ENCODE measurements around the gene KCNIP4. TPM values are rescaled to one million over a fixed set of nuclear protein-coding genes. Genes with fewer than 3 reads are reported as not detected.

The KCNIP4 gene
- total and polyA plus RNA-seq, 2 donors (not counting 1 experiment from before 2014, with no cell fraction given): not detected

DNA sequence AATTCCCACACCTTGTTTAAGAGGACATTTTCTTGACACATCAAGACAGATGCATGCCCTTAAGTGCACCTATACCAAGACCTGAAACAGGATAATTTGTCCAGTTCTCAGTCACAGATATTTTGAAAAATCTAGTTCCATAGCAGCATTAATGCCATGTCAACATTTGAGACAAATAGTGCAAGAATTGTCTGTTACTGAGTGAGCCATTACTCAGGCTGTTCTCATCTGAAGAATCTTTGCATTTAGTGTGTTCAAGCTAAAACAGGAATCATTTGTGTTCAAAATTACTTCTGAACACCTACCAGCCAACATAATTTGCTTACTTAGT is 354.9 kb downstream of the KCNIP4 start:
- Mint-ChIP-seq H3K4me3 (no peak overlapping the region), H3K27me3 (no peaks in the 10 kb centered on the region), H3K27ac (no peak overlapping the region), H3K9me3 (ENCODE audit: insufficient read depth) (peaks cover 3% of the 10 kb centered on the region), H3K4me1 (no peaks in the 10 kb centered on the region)
- intact Hi-C loops (cut with micrococcal nuclease): no loop called here
- DNase-seq: no peak
- Histone ChIP-seq H3K4me1 (ENCODE audit: control insufficient read depth in 2 of 2, insufficient read depth in 2 of 2, low read length in 2 of 2) (no peaks in the 10 kb centered on the region), H3K4me3 (ENCODE audit: control extremely low read depth in 1 of 5, extremely low read depth in 1 of 5, insufficient read depth in 1 of 5, low read depth in 2 of 5, low read length in 4 of 5) (no peak overlapping the region), H3K27me3 (replicated peaks in 1 of 4; ENCODE audit: control extremely low read depth in 1 of 4, control insufficient read depth in 3 of 4, insufficient read depth in 4 of 4, low read length in 3 of 4) (no peaks in the 10 kb centered on the region), H3K9ac (ENCODE audit: low read length) (no peak overlapping the region), H3K36me3 (replicated peaks in 1 of 2; ENCODE audit: control extremely low read depth in 1 of 2, control insufficient read depth in 1 of 2, extremely low read depth in 1 of 2, insufficient read depth in 2 of 2, low read length in 1 of 2) (no peaks in the 10 kb centered on the region), H2AFZ (ENCODE audit: insufficient read depth, low read depth, low read length, poor library complexity, severe bottlenecking) (no peak overlapping the region), H3K79me2 (ENCODE audit: control insufficient read depth, insufficient read depth, low read length) (no peaks in the 10 kb centered on the region), H3K9me3 (ENCODE audit: control extremely low read depth in 1 of 3, control insufficient read depth in 2 of 3, insufficient read depth in 1 of 3, low read length in 2 of 3) (no peaks in the 10 kb centered on the region), H3K27ac (ENCODE audit: low read length in 2 of 2) (no peak overlapping the region), H3K4me2 (replicated peaks; ENCODE audit: low read depth, low read length, poor library complexity, severe bottlenecking) (no peak overlapping the region), H4K20me1 (ENCODE audit: control insufficient read depth, insufficient read depth, low read length, poor library complexity, severe bottlenecking) (no peaks in the 10 kb centered on the region)
- ChIA-PET POLR2A (no interaction called here), CTCF (no interaction called here)
- ATAC-seq (ENCODE audit: low read depth): no peak
- TF ChIP-seq EZH2 (IDR thresholded peaks at IDR 0.05; ENCODE audit: borderline replicate concordance, insufficient read depth, low read depth, low read length, poor library complexity, severe bottlenecking): no peak
- TF ChIP-seq, protein P1, sequence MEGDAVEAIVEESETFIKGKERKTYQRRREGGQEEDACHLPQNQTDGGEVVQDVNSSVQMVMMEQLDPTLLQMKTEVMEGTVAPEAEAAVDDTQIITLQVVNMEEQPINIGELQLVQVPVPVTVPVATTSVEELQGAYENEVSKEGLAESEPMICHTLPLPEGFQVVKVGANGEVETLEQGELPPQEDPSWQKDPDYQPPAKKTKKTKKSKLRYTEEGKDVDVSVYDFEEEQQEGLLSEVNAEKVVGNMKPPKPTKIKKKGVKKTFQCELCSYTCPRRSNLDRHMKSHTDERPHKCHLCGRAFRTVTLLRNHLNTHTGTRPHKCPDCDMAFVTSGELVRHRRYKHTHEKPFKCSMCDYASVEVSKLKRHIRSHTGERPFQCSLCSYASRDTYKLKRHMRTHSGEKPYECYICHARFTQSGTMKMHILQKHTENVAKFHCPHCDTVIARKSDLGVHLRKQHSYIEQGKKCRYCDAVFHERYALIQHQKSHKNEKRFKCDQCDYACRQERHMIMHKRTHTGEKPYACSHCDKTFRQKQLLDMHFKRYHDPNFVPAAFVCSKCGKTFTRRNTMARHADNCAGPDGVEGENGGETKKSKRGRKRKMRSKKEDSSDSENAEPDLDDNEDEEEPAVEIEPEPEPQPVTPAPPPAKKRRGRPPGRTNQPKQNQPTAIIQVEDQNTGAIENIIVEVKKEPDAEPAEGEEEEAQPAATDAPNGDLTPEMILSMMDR (IDR thresholded peaks at IDR 0.05): no peak

DNA sequence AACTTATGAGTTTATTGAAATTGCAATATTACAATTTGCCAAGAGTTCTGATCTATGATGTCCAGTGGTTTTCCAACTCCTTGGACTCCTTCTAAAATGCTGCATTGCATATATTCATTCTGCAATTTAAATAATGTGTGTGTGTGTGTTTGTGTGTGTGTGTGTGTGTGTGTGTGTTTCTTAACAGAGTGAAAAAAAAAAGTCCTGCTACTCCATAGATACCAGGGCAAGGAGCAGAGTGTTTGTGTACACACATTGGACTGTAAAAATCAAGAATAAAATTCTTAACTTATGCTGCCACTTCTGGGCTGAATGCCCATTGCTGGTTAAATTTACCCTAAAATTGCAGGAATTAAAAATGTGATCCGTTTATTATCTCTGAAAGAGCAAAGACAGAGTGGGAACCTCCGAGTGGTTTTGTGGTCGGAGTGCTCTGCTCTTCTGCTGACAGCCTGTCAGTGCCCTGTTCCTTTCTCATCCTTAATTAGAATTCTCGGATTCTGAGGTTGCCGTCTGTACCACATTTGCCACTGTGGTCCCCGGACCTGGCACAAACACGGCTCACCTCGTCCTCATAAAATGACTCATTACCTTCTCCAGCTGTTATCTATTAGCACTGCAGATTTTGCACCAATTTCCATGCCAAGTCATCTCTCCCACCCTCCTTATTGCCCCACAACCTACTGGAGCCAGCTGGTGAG is 355.5 kb downstream of the KCNIP4 start:
- intact Hi-C loops (cut with micrococcal nuclease): no loop called here
- peaks cover 3% of the 10 kb centered on the region for H3K9me3 Mint-ChIP-seq (ENCODE audit: insufficient read depth)
- Histone ChIP-seq H3K27me3 (replicated peaks in 1 of 4; ENCODE audit: control extremely low read depth in 1 of 4, control insufficient read depth in 3 of 4, insufficient read depth in 4 of 4, low read length in 3 of 4) (no peaks in the 10 kb centered on the region), H3K9me3 (ENCODE audit: control extremely low read depth in 1 of 3, control insufficient read depth in 2 of 3, insufficient read depth in 1 of 3, low read length in 2 of 3) (no peaks in the 10 kb centered on the region), H3K4me2 (replicated peaks; ENCODE audit: low read depth, low read length, poor library complexity, severe bottlenecking) (no peak overlapping the region), H2AFZ (ENCODE audit: insufficient read depth, low read depth, low read length, poor library complexity, severe bottlenecking) (no peak overlapping the region), H3K79me2 (ENCODE audit: control insufficient read depth, insufficient read depth, low read length) (no peaks in the 10 kb centered on the region), H3K4me1 (ENCODE audit: control insufficient read depth in 2 of 2, insufficient read depth in 2 of 2, low read length in 2 of 2) (no peaks in the 10 kb centered on the region), H4K20me1 (ENCODE audit: control insufficient read depth, insufficient read depth, low read length, poor library complexity, severe bottlenecking) (no peaks in the 10 kb centered on the region), H3K4me3 (ENCODE audit: control extremely low read depth in 1 of 5, extremely low read depth in 1 of 5, insufficient read depth in 1 of 5, low read depth in 2 of 5, low read length in 4 of 5) (no peak overlapping the region), H3K9ac (ENCODE audit: low read length) (no peak overlapping the region), H3K36me3 (replicated peaks in 1 of 2; ENCODE audit: control extremely low read depth in 1 of 2, control insufficient read depth in 1 of 2, extremely low read depth in 1 of 2, insufficient read depth in 2 of 2, low read length in 1 of 2) (no peaks in the 10 kb centered on the region), H3K27ac (ENCODE audit: low read length in 2 of 2) (no peak overlapping the region)
- H3K4me1 Mint-ChIP-seq: no peaks in the 10 kb centered on the region
- no peak for TF ChIP-seq EZH2 (IDR thresholded peaks at IDR 0.05; ENCODE audit: borderline replicate concordance, insufficient read depth, low read depth, low read length, poor library complexity, severe bottlenecking)
- TF ChIP-seq, protein P1 (IDR thresholded peaks at IDR 0.05): no peak
- H3K27me3 Mint-ChIP-seq: no peaks in the 10 kb centered on the region
- WGBS (ENCODE audit: insufficient coverage): 83% methylated on average over 8 of the region's 8 CpGs
- H3K4me3 Mint-ChIP-seq: no peak overlapping the region
- DNase-seq (no peak), ATAC-seq (ENCODE audit: low read depth) (no peak)
- no peak overlapping the region for H3K27ac Mint-ChIP-seq
- CTCF ChIA-PET: no interaction called here
- POLR2A ChIA-PET: no interaction called here
